HepG2 (cell line): ENCODE results near the gene AHSG. TPM values are rescaled to one million over a fixed set of nuclear protein-coding genes. Genes with fewer than 3 reads are reported as not detected.

Experiments
- CENPT ChIP-seq: sonication (generic); formaldehyde crosslinking; IDR thresholded peaks from 2 replicates; pipeline ENCODE4 v1.8.0; 2022; ENCODE audit warnings: low read depth, mild to moderate bottlenecking, moderate library complexity, missing genetic modification reagents
- E2F2 ChIP-seq: sonication (generic); formaldehyde crosslinking; IDR thresholded peaks from 2 replicates; pipeline ENCODE4 v1.4.0; 2020; ENCODE audit warnings: missing genetic modification reagents, borderline replicate concordance
- HHEX ChIP-seq: IDR thresholded peaks from 2 replicates; pipeline ENCODE4 v1.6.1; 2016; ENCODE audit warnings: control low read depth
- HOXA9 ChIP-seq: sonication (generic); formaldehyde crosslinking; IDR thresholded peaks from 2 replicates; pipeline ENCODE4 v1.8.1; 2022; ENCODE audit warnings: missing genetic modification reagents, mild to moderate bottlenecking, moderate library complexity, borderline replicate concordance
- KDM1A ChIP-seq: IDR thresholded peaks from 2 replicates; pipeline ENCODE4 v1.6.1; 2016; ENCODE audit warnings: missing compliant biosample characterization
- MIER2 ChIP-seq: IDR thresholded peaks from 2 replicates; pipeline ENCODE4 v1.6.1; 2016; ENCODE audit warnings: missing biosample characterization, missing genetic modification reagents
- MYPOP ChIP-seq: sonication (generic); formaldehyde crosslinking; IDR thresholded peaks from 2 replicates; pipeline ENCODE4 v1.8.1; 2023; ENCODE audit warnings: mild to moderate bottlenecking, moderate library complexity, missing genetic modification reagents
- NFYC ChIP-seq: IDR thresholded peaks from 2 replicates; pipeline ENCODE4 v1.6.1; 2016; ENCODE audit warnings: missing genetic modification reagents, missing compliant biosample characterization
- PCBP1 ChIP-seq: fragments of 200-400 bp; formaldehyde crosslinking; IDR thresholded peaks from 2 replicates; pipeline ENCODE4 v1.6.1; 2017; ENCODE audit warnings: mild to moderate bottlenecking, low read depth, low read length, borderline replicate concordance
- REPIN1 ChIP-seq: sonication (generic); formaldehyde crosslinking; IDR thresholded peaks from 2 replicates; pipeline ENCODE4 v1.8.0; 2022; ENCODE audit warnings: missing genetic modification reagents, low read depth, mild to moderate bottlenecking, borderline replicate concordance
- SSRP1 ChIP-seq: IDR thresholded peaks from 2 replicates; pipeline ENCODE4 v1.6.1; 2016; ENCODE audit warnings: control low read depth
- TMF1 ChIP-seq: sonication (generic); formaldehyde crosslinking; IDR thresholded peaks from 2 replicates; pipeline ENCODE4 v1.8.1; 2022; ENCODE audit warnings: low read depth, missing genetic modification reagents
- ZC3H13 ChIP-seq: sonication (generic); formaldehyde crosslinking; IDR thresholded peaks from 2 replicates; pipeline ENCODE4 v1.8.1; 2023; ENCODE audit warnings: mild to moderate bottlenecking, missing genetic modification reagents, moderate library complexity
- ZNF263 ChIP-seq: sonication (generic); formaldehyde crosslinking; IDR thresholded peaks from 2 replicates; pipeline ENCODE4 v1.4.0; 2020; ENCODE audit warnings: missing genetic modification reagents
- ZNF280B ChIP-seq: sonication (generic); formaldehyde crosslinking; IDR thresholded peaks from 2 replicates; pipeline ENCODE4 v1.5.0; 2020; ENCODE audit warnings: missing genetic modification reagents, mild to moderate bottlenecking, borderline replicate concordance
- ZNF407 ChIP-seq: sonication (generic); formaldehyde crosslinking; IDR thresholded peaks from one replicate; pipeline ENCODE4 v1.5.1; 2020; ENCODE audit warnings: mild to moderate bottlenecking, missing genetic modification reagents; ENCODE audit errors: not compliant biosample characterization
- ZNF605 ChIP-seq: sonication (generic); formaldehyde crosslinking; IDR thresholded peaks from 2 replicates; pipeline ENCODE4 v1.8.0; 2022; ENCODE audit warnings: mild to moderate bottlenecking, missing genetic modification reagents
- ZNF629 ChIP-seq: sonication (generic); formaldehyde crosslinking; conservative IDR thresholded peaks from 2 replicates; pipeline ENCODE4 v1.5.0; 2020; ENCODE audit warnings: missing genetic modification reagents
- ZNF768 ChIP-seq: sonication (generic); formaldehyde crosslinking; IDR thresholded peaks from 2 replicates; pipeline ENCODE4 v1.4.0; 2020; ENCODE audit warnings: missing genetic modification reagents
- ZNF878 ChIP-seq: sonication (generic); formaldehyde crosslinking; IDR thresholded peaks from 2 replicates; pipeline ENCODE4 v1.8.1; 2023; ENCODE audit warnings: mild to moderate bottlenecking, missing genetic modification reagents, moderate library complexity
- polyA plus RNA-seq, 8 experiments: library from polyadenylated mRNA; depleted of rRNA in 3 of 8; stranded (reverse) in 7 of 8; unstranded in 1 of 8; fragments of >200 nt; fragmentation: Illumina TruSeq in 4 of 8; extraction: Trizol in 4 of 8; gene quantifications; 2 replicates each; pipeline versions ENCODE4 v1.2.1 to v1.2.3, GENCODE V29; 2011 to 2016; ENCODE audit warnings: low read depth in 4 of 8, missing spikeins in 1 of 8, mixed read lengths in 1 of 8; ENCODE audit not compliant: insufficient read depth in 1 of 8
- total RNA-seq, 5 experiments: library from RNA; depleted of rRNA; stranded (reverse); fragments of >200 nt; fragmentation: Illumina TruSeq; extraction: Trizol; gene quantifications; 2 replicates each; pipeline ENCODE4 v1.2.3, GENCODE V29; 2016; ENCODE audit warnings: low read depth in 1 of 5

Gene AHSG
- total and polyA plus RNA-seq, 2 of the 13 experiments (the other 11 are each of a cell fraction or from before 2014, with no cell fraction given): 2,043 to 19,152 TPM

GRCh38 chr3:186619787-186620212, 6.9 kb downstream of the AHSG start (continued):
- TF ChIP-seq NFYC (CRISPR knock-in tag) (peak; percentile 39; the same call in 1 of the 2 replicates), HHEX (CRISPR knock-in tag) (no peak), ZNF605 (CRISPR knock-in tag) (no peak; the same call in 1 of the 2 replicates), ZNF407 (CRISPR knock-in tag) (no peak), ZNF878 (CRISPR knock-in tag) (no peak; the same call in 1 of the 2 replicates), PCBP1 (no peak), TMF1 (CRISPR knock-in tag) (no peak), E2F2 (no peak), SSRP1 (peak; percentile 87; the same call in 1 of the 2 replicates), ZNF629 (CRISPR knock-in tag) (no peak), ZC3H13 (CRISPR knock-in tag) (no peak), REPIN1 (CRISPR knock-in tag) (no peak), KDM1A (CRISPR knock-in tag) (no peak), ZNF263 (CRISPR knock-in tag) (no peak), ZNF280B (no peak), CENPT (CRISPR knock-in tag) (no peak), ZNF768 (no peak), MYPOP (CRISPR knock-in tag) (no peak), MIER2 (CRISPR knock-in tag) (no peak), HOXA9 (no peak)
